CD14-positive monocyte (primary cell): ENCODE measurements around the gene AEBP1. TPM values are rescaled to one million over a fixed set of nuclear protein-coding genes. Genes with fewer than 3 reads are reported as not detected.

Source experiments
- DNase-seq, 3 donors: peaks; one replicate each; pipeline ENCODE4 v3.0.0-alpha.2; 2011 to 2022
- H2AFZ ChIP-seq: 2 replicates; pipeline ENCODE4 v1.6.0; 2012; ENCODE audit warnings: mild to moderate bottlenecking, low read depth, low read length, inconsistent platforms; ENCODE audit not compliant: insufficient read depth, poor library complexity, severe bottlenecking
- H3K27ac ChIP-seq, 2 donors: 1 replicate in 1 of 2; 2 replicates in 1 of 2; pipeline ENCODE4 v1.5.1; 2012 to 2013; ENCODE audit warnings: low read length in 2 of 2, control low read depth in 1 of 2, inconsistent platforms in 1 of 2, low read depth in 1 of 2, mild to moderate bottlenecking in 1 of 2
- H3K27me3 ChIP-seq, 2 donors: one replicate each; pipeline versions ENCODE4 v1.6.0 to v1.6.1; 2011 to 2013; ENCODE audit warnings: low read length in 2 of 2; ENCODE audit not compliant: control insufficient read depth in 2 of 2, insufficient read depth in 2 of 2
- H3K36me3 ChIP-seq, 2 donors: replicated peaks in 1 of 2; 1 replicate in 1 of 2; 2 replicates in 1 of 2; pipeline versions ENCODE4 v1.5.1 to v1.6.1; 2012 to 2013; ENCODE audit warnings: low read length in 2 of 2, control low read depth in 1 of 2, inconsistent platforms in 1 of 2, mild to moderate bottlenecking in 1 of 2; ENCODE audit not compliant: insufficient read depth in 2 of 2, control insufficient read depth in 1 of 2
- H3K4me1 ChIP-seq, 2 donors: 1 replicate in 1 of 2; 2 replicates in 1 of 2; pipeline versions ENCODE4 v1.5.1 to v1.6.1; 2012 to 2013; ENCODE audit warnings: low read length in 2 of 2, control low read depth in 1 of 2, inconsistent platforms in 1 of 2, mild to moderate bottlenecking in 1 of 2, moderate library complexity in 1 of 2; ENCODE audit not compliant: insufficient read depth in 2 of 2, control insufficient read depth in 1 of 2
- H3K4me2 ChIP-seq: replicated peaks from 2 replicates; pipeline ENCODE3; 2012; ENCODE audit warnings: low read length, moderate library complexity, mild to moderate bottlenecking; ENCODE audit not compliant: poor library complexity, severe bottlenecking; ENCODE audit errors: extremely low read depth
- H3K4me3 ChIP-seq, 3 experiments: fragments of 200-600 bp in 1 of 3; sonication (generic) in 1 of 3; replicated peaks in 1 of 3; 1 replicate in 2 of 3; 2 replicates in 1 of 3; pipeline ENCODE4 v1.5.1; 2011 to 2013; ENCODE audit warnings: low read length in 3 of 3, mild to moderate bottlenecking in 3 of 3, control low read depth in 2 of 3, low read depth in 2 of 3, inconsistent platforms in 1 of 3, moderate library complexity in 1 of 3
- H3K79me2 ChIP-seq: 2 replicates; pipeline ENCODE4 v1.6.0; 2012; ENCODE audit warnings: mild to moderate bottlenecking, control low read depth, inconsistent platforms, low read length, moderate library complexity; ENCODE audit not compliant: insufficient read depth
- H3K9ac ChIP-seq: 2 replicates; pipeline ENCODE4 v1.6.0; 2017; ENCODE audit warnings: low read length, mild to moderate bottlenecking; ENCODE audit not compliant: insufficient read depth, poor library complexity, severe bottlenecking
- H3K9me3 ChIP-seq, 2 donors: replicated peaks in 1 of 2; 1 replicate in 1 of 2; 2 replicates in 1 of 2; pipeline versions ENCODE4 v1.5.1 to v1.6.1; 2012 to 2013; ENCODE audit warnings: low read length in 2 of 2, control low read depth in 1 of 2; ENCODE audit not compliant: control insufficient read depth in 1 of 2, insufficient read depth in 1 of 2
- H4K20me1 ChIP-seq: 2 replicates; pipeline ENCODE4 v1.6.0; 2012; ENCODE audit warnings: mild to moderate bottlenecking, low read length, control low read depth, moderate library complexity; ENCODE audit not compliant: insufficient read depth
- H3K27ac Mint-ChIP-seq, 7 donors: one replicate each; pipeline ENCODE4 v1.8.0; 2020; ENCODE audit warnings: mild to moderate bottlenecking in 7 of 7, mixed read lengths in 7 of 7, moderate library complexity in 6 of 7, inconsistent platforms in 2 of 7
- H3K27me3 Mint-ChIP-seq, 3 donors: one replicate each; pipeline ENCODE4 v1.8.0; 2021 to 2022; ENCODE audit warnings: low read depth in 3 of 3, mild to moderate bottlenecking in 3 of 3, mixed read lengths in 3 of 3, moderate library complexity in 3 of 3, inconsistent platforms in 1 of 3
- H3K36me3 Mint-ChIP-seq, 2 donors: one replicate each; pipeline ENCODE4 v1.8.0; 2020; ENCODE audit warnings: mixed read lengths in 2 of 2, inconsistent platforms in 1 of 2, mild to moderate bottlenecking in 1 of 2
- H3K4me1 Mint-ChIP-seq: one replicate; pipeline ENCODE4 v1.8.0; 2020; ENCODE audit warnings: mild to moderate bottlenecking, mixed read lengths
- H3K4me3 Mint-ChIP-seq, 2 donors: one replicate each; pipeline ENCODE4 v1.8.0; 2020; ENCODE audit warnings: mild to moderate bottlenecking in 2 of 2, mixed read lengths in 2 of 2, moderate library complexity in 1 of 2
- H3K9me3 Mint-ChIP-seq, 7 donors: one replicate each; pipeline ENCODE4 v1.8.0; 2020 to 2022; ENCODE audit warnings: mixed read lengths in 7 of 7, mild to moderate bottlenecking in 6 of 7, moderate library complexity in 6 of 7, inconsistent platforms in 2 of 7
- WGBS: methylation state at CpG from one replicate; pipeline ENCODE4 v1.1.5; 2013; ENCODE audit warnings: missing lambda C conversion rate; ENCODE audit not compliant: insufficient coverage; 5-methylcytosine and 5-hydroxymethylcytosine counted together
- intact Hi-C, 2 donors: fragments of 100-400 bp; cut with micrococcal nuclease; formaldehyde crosslinking; loops; one replicate each; pipeline versions ENCODE4 v1.15.0 to v1.15.1; 2023
- polyA plus RNA-seq, 3 donors: library from polyadenylated mRNA; depleted of rRNA in 1 of 3; unstranded in 2 of 3; stranded (reverse) in 1 of 3; fragments of 300-500 nt in 2 of 3; fragments of >200 nt in 1 of 3; fragmentation: Illumina TruSeq in 2 of 3; gene quantifications; 1 replicate in 2 of 3; 2 replicates in 1 of 3; pipeline ENCODE4 v1.2.3, GENCODE V29; 2012 to 2021
- TF ChIP-seq, protein P1 (sequence below): fragments of 200-600 bp; IDR thresholded peaks from one replicate; pipeline ENCODE4 v1.8.0; 2022; ENCODE audit warnings: antibody characterized with exemption, mild to moderate bottlenecking

AEBP1 gene
- polyA plus RNA-seq, 3 donors, result 0.08 TPM; not detected in 2

GRCh38 chr7:44063894-44064651 is 40.1 kb upstream of the AEBP1 start:
- H3K36me3 Mint-ChIP-seq, result peaks cover 30 to 32% of the 10 kb centered on the region in 2 donors
- intact Hi-C loops, result no loop called here
- Histone ChIP-seq H3K4me2 (no peak overlapping the region), H4K20me1 (peaks cover 86% of the 10 kb centered on the region), H2AFZ (no peak overlapping the region), H3K79me2 (no peaks in the 10 kb centered on the region), H3K4me3 (no peak overlapping the region), H3K36me3 (peaks cover 35% of the 10 kb centered on the region in 2 donors), H3K27ac (no peak overlapping the region), H3K27me3 (no peaks in the 10 kb centered on the region), H3K4me1 (no peaks in the 10 kb centered on the region), H3K9ac (no peak overlapping the region), H3K9me3 (no peaks in the 10 kb centered on the region)
- H3K4me1 Mint-ChIP-seq, result peaks cover 12% of the 10 kb centered on the region
- no peak overlapping the region for H3K27ac Mint-ChIP-seq
- no peak overlapping the region for H3K4me3 Mint-ChIP-seq
- H3K27me3 Mint-ChIP-seq, result peaks cover 2 to 24% (median 4%) of the 10 kb centered on the region in 3 donors
- TF ChIP-seq, protein P1, sequence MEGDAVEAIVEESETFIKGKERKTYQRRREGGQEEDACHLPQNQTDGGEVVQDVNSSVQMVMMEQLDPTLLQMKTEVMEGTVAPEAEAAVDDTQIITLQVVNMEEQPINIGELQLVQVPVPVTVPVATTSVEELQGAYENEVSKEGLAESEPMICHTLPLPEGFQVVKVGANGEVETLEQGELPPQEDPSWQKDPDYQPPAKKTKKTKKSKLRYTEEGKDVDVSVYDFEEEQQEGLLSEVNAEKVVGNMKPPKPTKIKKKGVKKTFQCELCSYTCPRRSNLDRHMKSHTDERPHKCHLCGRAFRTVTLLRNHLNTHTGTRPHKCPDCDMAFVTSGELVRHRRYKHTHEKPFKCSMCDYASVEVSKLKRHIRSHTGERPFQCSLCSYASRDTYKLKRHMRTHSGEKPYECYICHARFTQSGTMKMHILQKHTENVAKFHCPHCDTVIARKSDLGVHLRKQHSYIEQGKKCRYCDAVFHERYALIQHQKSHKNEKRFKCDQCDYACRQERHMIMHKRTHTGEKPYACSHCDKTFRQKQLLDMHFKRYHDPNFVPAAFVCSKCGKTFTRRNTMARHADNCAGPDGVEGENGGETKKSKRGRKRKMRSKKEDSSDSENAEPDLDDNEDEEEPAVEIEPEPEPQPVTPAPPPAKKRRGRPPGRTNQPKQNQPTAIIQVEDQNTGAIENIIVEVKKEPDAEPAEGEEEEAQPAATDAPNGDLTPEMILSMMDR, result no peak
- 74% methylated on average over 14 of the region's 16 CpGs for WGBS
- peaks cover 0 to 3% (median 0%) of the 10 kb centered on the region in 7 donors for H3K9me3 Mint-ChIP-seq
- no peak for DNase-seq

- Histone ChIP-seq H3K4me3 (no peak overlapping the region), H3K27ac (no peak overlapping the region), H2AFZ (no peak overlapping the region), H3K4me1 (no peaks in the 10 kb centered on the region), H4K20me1 (peaks cover 78% of the 10 kb centered on the region), H3K36me3 (peaks cover 26 to 27% of the 10 kb centered on the region in 2 donors), H3K4me2 (no peak overlapping the region), H3K9me3 (no peaks in the 10 kb centered on the region), H3K9ac (no peak overlapping the region), H3K79me2 (no peaks in the 10 kb centered on the region), H3K27me3 (no peaks in the 10 kb centered on the region)
- peaks cover 0 to 3% (median 0%) of the 10 kb centered on the region in 7 donors for H3K9me3 Mint-ChIP-seq
- no peak overlapping the region for H3K4me3 Mint-ChIP-seq
- intact Hi-C loops, result no loop called here
- peaks cover 2 to 24% (median 4%) of the 10 kb centered on the region in 3 donors for H3K27me3 Mint-ChIP-seq
- peak overlapping the region in 1 of 7 donors; percentile 8 for H3K27ac Mint-ChIP-seq
- peaks cover 12% of the 10 kb centered on the region for H3K4me1 Mint-ChIP-seq
- TF ChIP-seq, protein P1, result no peak
- peaks cover 21 to 23% of the 10 kb centered on the region in 2 donors for H3K36me3 Mint-ChIP-seq
- WGBS, result 38% methylated on average over 27 of the region's 33 CpGs
- DNase-seq, result no peak
These were observed 39.2 kb upstream of the AEBP1 start for GRCh38 chr7:44064791-44065430.
